Measurements from ENCODE around the gene GLUL.

GLUL gene

DNA sequence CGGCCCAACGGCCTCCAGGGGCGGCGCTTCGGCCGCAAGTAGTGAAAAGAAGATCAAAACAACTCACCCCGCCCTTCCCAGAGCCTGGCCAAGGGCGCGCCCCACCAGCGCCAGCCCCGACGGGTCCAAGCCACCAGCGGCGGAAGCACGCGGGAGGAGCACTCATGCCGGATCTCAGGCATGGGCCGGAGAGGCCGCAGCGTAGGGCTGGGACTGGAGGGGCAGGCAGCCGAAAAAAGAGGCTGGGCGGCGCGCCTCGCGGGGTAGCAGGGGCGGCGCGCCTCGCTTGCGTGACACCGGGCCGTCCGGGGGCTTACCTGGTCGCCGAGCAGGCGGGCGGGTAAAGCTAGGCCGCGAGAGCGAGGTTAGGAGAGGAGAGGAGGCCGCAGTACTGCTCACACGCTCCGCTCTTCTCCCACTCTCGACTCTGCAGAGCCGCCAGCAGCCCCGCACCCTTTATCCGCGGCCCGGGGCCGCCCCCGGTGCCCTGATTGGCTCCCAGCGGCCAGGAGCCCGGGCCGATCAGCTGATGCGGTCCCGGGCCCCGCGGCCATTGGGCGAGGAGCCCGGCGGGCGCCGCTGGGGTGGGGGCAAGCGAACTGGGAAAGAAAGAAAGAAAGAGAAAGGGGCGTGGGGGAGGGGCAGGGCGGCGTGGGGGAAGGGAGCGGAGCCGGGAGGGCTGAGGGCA is at the start of gene GLUL:
TSS of gene GLUL (minus strand) at position 429 of the 688 bp plus-strand sequence. CDS start 3,053 bp downstream, outside the sequence.
- peak; percentile 80 for DNase-seq

- DNase-seq: no peak
Observed at GRCh38 chr1:182438326-182438725, 46.7 kb upstream of the GLUL start.

GRCh38 chr1:182433580-182433979 is 42.0 kb upstream of the GLUL start:
- no peak for DNase-seq

- DNase-seq: no peak
Observed at GRCh38 chr1:182431278-182431677, 39.7 kb upstream of the GLUL start.

DNA sequence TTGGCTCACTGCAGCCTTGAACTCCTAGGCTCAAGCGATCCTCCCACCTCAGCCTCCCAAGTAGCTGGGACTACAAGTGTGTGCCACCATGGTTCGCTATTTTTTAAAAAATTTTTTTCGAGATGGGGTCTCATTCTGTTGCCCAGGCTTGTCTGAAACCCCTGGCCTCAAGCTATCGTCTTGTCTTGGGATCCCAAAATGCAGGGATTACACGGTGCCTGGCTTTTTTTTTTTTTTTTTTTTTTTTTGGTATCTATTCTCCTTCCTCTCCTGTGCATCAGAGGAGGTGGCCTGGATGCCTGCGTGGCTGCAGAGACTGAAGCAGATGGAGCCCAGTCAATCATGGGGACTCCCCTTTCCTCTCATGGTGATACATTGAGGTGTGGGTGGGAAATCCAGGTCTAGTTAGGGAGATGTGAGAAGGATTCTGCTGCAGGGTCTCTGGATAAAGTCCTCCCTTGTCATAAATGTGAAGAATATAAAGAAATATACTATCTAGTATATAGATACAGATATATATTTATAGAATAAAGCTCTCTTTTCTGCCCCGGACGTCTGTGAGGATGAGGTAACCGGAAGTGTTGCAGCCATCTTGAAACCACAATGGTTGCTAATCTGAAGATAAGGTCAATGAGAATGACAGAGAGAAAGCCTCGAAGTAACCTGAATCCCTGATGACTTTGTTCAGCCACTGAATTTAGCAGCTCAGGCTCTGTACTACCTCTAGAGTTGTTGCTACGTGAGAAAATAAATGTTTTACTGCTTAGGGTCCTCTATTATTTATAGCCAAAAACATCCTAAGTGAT is 38.9 kb upstream of the GLUL start:
- peak; percentile 59 for DNase-seq

DNA sequence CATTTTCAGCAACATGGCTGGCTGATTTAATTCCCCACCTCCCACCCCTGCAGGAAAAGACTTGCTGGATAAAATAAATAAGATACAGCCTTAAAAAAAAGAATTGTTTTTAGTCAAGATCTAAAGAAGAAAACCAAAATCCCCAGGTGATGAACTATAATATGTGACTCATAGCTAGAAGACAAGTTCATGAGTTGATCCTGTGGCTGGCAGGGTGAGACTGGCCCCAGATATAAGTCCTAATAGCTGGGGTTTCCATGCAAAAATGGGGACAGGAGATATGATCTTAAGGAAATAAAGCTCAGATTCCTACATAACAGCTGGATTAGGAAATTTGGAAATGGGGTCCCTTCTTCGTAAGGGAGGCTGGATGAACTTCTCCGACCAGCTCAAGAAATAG is 36.5 kb upstream of the GLUL start:
- no peak for DNase-seq

DNA sequence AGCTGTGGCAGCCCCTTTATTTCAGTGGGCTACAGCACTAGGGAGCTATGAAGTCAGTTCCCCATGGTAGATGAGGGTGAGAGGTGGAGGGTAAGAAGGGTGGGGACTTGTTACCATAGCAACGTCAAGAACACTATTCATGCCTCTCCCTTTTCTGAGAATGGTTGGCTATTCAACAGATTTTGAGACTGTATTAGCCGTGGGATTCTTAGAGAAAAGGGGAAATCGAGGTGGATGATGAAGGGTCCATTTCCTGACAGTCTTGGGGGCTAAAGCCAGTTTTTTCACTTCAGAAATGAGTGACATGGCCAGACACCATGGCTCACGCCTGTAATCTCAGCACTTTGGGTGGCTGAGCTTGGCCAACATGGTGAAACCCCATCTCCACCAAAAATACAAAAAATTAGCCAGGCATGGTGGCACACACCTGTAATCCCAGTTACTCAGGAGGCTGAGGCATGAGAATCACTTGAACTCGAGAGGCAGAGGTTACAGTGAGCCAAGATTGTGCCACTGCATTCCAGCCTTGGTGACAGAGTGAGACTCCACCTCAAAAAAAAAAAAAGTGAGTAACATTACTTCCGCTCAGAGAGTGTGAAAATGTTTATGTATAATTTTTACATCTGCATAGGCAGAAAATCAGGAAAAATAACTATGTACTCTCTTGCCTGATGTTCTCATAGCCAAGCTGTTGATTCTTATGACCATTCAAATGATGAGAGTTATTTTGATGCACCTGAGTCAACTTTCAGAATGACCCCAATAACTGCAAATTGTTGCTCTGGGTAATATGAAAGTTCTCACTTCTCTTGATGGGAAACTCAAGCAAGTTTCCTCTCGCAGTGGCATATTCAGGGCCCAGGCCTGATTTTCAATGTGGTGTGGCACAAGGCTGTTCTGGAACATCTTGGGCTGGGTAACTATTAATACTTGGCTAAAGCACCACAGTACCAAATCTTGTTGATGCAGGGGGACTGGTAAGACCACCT is 35.1 kb upstream of the GLUL start:
- no peak for DNase-seq

DNA sequence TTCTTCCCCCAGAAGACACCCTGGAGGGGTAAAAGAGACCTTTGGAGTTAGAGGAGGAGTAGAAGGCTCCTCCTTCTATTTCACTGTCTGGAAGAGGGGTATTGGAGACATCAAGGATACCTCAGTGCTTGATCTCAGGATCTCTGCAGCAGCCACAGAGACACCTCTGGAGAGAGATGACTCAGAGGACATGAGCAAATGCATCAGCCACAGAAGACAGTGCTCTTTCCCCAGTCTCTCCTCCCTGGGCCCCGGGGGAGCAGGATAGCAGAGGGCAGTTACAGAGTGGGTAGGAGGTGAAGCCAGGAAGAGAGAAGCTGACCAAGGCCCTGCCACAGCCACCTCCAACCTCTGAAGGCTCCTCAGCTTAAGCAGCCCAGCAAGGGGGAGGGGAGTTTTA is 24.2 kb upstream of the GLUL start:
- DNase-seq: no peak

GRCh38 chr1:182413969-182414368 is 22.4 kb upstream of the GLUL start:
- no peak for DNase-seq

- no peak for DNase-seq
Observed at GRCh38 chr1:182413486-182413885, 21.9 kb upstream of the GLUL start.

- DNase-seq: no peak
Observed at GRCh38 chr1:182410620-182411273, 19.2 kb upstream of the GLUL start.

DNA sequence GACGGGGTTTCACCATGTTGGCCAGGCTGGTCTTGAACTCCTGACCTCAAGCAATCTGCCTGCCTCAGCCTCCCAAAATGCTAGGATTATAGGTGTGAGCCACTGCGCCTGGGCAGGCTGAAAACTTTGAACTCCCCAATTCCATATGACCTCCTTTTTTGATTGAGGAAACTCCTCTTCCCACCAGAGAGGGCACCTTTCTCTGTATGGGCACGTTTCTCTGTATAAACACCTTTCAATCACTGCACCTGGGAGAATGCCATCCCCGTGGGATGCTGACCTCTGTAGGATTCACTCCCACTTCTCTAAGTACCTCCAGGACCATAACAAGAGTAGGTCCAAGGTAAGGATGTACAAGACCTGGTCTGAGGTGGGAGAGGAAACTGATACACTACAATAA is 18.5 kb upstream of the GLUL start:
- no peak for DNase-seq

DNA sequence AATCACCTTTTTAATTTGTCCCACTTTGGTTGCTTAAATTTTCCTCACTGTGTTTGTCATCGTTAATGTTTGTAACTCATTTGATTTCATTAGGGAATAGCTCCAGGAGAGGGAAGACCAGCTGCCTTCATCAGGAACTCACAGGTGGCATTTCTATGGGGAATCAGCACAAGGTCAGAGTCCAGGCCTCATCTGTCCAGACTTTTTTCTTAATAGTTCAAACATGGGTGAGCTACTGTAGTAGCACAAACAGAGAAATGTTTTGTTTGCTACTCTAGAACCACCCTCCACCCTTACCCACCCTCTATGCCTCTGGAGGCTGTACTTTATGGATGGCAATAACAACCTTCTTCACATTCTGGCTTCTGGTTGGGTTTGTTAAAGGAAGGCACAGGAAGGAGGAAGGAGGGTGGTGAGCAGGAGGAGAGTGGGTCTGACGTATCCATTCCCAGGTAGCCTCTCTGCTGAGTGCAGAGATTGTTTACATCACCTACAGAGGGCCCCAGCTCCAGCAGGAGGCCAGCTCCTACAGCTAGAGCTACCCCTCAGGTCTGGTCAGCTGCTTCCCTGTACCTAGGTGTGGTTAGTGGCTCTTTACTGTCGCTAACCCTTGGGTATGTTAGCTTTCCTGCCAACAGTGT is 17.0 kb upstream of the GLUL start:
- no peak for DNase-seq

DNA sequence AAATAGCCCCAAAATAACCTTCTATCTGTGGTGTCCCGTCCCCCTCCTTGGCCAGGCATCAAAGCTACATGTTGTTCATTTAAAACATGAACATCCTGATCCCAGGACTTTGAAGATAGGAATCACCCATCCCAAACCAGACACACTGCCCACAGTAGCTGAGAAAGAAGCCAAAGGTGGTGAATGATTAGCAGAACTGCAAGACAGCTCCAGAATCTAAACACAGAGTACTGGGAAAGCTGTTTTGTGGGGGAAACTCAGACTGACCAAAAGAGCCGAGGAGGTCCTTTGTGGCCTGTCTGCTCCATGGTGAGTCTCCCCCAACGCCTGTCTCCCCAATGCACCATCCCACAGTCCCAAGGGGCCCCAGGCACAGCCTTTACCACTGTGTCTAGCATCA is 16.1 kb upstream of the GLUL start:
- no peak for DNase-seq

DNA sequence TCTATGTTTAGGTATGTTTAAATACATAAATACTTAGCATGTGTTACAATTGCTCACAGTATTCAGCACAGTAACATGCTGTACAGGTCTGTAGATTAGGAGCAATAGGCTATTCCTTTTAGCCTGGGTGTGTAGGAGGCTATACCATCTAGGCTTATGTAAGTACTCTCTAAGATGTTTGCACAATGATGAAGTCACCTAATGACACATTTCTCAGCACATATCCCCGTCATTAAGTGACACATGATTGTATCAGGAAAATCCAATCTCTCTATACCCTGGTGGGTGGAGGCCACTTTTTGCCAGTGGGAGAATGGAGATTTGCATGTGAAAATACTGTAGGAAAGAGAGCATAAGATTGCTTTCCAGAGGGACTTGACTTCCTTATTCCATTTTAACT is 14.4 kb upstream of the GLUL start:
- no peak for DNase-seq

DNA sequence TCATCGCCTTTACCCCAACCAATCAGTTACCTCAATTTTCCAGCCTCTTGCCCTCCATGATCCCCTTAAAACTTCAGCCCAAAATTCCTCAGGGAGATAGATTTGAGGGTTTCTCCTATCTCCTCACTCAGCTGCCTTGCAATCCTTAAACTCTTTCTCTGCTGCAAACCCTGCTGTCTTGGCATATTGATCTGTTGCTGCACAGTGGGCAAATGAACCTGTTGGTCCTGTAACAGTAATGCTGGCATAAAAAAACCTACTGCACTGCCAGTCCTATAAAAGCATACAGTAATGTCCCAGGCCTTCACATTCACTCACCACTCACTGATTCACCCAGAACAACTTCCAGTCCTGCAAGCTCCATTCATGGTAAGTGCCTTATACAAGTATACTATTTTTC is 14.0 kb upstream of the GLUL start:
- DNase-seq: no peak

DNA sequence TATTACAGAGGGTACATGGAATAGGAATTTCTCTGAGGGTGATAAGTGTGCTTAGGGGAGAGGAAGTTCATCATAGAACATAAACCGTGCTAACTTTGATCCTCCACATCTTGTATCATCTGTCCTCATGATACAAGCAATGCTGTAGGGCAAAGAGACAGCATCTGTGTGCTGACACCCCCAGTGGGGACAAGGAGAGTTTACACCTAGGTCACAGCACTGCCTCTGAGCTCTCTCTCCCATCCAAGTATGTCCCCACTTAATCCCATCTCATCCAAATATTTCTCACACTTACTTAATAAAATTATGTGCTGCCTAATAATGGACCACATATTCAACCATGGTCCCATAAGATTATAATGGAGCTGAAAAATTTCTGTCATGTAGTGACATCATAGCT is 13.2 kb upstream of the GLUL start:
- no peak for DNase-seq

DNA sequence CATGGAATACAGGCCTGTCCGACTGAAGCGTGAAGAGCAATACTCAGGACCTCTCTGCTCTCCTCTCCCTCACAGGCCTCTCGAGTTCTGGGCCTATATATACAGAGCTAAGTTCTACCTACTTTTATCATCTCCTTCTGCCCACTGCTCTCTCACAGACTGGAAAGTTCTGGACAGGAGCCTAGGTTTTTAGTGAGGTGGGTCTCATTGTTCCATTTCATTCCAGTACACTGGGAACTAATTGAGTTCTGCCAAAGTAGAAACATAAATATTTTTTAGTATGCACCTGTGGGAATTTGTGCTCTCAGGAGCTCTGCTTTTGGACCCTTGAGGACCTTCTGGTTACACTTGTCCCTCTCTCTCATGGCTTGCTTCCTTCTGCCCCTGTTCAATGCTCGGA is 9.0 kb upstream of the GLUL start, which contains the start of gene TEDDM1:
TSS of gene TEDDM1 (minus strand) at position 101 of the 400 bp plus-strand sequence. CDS start 182 bp downstream, outside the sequence.
- no peak for DNase-seq

DNA sequence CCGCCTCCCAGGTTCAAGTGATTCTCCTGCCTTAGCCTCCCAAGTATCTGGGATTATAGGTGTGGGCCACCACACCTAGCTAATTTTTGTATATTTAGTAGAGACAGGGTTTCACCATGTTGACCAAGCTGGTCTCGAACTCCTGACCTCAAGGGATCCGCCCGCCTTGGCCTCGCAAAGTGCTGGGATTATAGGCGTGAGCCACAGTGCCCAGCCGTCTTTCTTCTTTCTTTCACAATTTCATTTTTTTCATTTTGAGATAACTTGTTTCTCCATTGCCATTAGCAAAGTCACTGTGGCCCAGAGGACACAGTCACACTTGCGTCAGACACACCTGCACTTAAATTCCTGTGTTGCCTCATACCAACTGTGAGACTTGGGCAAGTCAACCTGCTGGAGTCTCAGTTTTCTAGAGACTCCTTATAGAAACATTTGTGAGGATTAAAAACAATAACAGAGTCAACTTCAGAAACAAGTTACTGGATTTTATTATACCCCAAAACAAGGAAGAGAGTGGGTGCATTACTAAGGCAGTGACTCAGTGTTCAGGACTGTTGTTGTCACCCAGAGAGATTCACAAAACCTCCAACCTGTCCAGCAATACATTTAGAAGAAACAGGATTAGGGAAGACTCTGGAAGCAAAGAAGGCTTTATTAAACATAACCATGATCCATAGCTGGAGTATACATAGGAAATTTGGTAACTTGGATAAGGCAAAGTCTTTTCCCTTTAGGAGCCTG is 6.2 kb upstream of the GLUL start:
- no peak for DNase-seq

GRCh38 chr1:182395906-182396305 is 4.3 kb upstream of the GLUL start:
- no peak for DNase-seq

GRCh38 chr1:182394055-182394775 is 2.6 kb upstream of the GLUL start:
- DNase-seq: no peak

Data from activated CD8-positive, alpha-beta memory T cell treated with anti-CD3 and anti-CD28 coated beads, Interleukin-2, amount 50 U/mL, for 48 hours (primary cell).